GM19035 (cell line): Measurements from ENCODE around the gene PDE1C.

Experiments used
- ATAC-seq: cut with Tn5 transposase; IDR thresholded peaks from one replicate; pipeline ENCODE4 v1.9.1; 2021; ENCODE audit not compliant: unreplicated experiment

Gene PDE1C

DNA sequence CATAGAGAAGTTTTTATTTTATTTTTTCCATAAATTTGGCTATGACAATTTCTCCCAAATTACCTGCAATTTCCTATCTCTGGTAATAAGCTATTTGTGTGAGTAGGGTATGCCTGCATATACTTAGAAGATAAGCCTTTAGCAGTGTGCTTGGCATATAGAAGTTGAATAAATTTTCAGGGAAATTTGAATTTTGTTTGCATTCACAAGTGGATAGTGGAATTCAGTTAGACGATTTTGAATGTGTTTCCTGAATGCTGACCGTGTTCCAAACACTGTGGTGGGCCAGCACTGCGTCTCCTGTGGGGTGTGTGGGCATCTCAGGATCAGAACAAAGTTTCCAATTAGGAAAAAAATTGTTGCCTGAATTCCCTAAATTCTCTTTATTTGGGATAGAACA lies 283.9 kb downstream of the PDE1C start:
- ATAC-seq: no peak

DNA sequence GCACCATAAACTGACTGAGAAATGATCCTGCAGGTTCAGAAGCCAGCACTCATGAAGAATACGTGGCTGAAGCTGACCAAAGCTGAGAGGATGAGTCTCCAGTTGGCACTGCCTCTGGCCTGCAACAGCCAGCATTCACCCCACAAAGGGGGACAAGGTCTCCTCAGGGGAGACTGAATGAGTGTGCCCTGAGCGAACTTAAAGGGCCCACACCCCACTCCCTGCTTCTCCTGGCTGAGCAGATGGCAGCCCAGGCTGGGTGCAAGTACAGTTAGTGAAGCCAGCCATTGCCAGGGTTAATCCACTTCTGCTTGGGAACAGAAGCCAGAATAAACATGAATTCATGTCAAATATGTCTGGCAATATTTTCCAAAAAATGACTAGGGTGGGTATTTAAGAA lies 285.1 kb downstream of the PDE1C start:
- ATAC-seq: no peak

DNA sequence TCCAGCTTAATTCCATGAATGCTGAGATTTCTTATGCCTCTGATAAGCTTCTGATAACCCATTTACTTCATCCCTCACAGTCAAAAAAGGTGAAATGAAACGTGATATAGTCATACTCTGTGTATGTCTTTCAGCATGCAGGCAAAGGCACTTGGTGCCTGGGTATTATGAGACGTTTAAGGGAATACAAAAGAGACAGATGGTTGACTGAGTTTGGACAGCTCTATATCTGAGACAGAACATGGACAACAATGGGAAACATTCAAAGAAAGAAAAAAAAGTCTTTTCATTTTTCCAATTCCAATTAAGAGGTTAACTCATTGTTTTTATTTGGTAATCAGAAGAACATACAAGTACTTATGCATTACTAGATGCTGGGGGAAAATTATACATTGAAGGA lies 287.0 kb downstream of the PDE1C start:
- ATAC-seq: no peak

DNA sequence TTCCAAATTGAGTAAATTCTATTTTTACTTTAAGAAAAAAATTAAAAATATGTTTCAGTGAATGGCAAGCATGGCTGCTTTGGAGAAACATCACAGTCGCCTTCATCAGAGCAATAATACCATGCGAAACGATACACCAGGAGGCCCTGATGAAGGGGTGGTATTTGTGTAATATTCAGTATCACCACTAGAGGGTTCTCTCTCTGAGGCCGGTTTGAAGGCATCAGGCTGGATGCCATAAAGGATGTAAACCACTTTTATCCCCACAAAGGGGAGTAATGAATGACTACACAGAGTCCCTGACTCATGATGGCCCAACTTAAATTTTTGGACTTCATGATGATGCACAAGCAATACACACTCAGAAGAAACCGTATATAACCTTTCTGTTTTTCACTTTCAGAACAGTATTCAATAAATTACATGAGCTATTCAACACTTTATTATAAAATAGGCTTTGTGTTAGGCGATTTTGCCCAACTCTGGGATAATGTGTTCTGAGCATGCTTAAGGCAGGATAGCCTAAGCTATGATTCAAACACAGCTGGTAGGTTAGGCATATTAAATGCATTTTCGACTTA lies 287.7 kb downstream of the PDE1C start:
- peak; percentile 80 for ATAC-seq

DNA sequence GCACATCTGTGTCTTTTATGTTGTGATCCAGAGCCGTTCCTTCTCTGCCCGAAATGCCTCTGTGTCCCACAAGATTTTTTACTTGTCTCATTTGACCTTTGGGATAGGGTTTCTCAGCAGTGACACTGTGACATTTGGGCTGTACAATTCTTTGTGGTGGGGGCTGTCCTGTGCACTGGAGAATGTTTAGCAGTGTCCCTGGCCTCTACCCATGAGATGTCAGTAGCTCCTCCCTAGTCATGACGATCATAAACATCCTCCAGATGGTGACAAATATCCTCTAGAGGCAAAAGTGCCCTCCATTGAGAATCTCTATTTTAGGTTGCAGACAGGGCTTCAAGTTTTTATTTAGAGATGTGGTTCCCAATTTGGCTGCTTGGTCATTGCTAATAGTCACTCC lies 291.9 kb downstream of the PDE1C start:
- no peak for ATAC-seq

DNA sequence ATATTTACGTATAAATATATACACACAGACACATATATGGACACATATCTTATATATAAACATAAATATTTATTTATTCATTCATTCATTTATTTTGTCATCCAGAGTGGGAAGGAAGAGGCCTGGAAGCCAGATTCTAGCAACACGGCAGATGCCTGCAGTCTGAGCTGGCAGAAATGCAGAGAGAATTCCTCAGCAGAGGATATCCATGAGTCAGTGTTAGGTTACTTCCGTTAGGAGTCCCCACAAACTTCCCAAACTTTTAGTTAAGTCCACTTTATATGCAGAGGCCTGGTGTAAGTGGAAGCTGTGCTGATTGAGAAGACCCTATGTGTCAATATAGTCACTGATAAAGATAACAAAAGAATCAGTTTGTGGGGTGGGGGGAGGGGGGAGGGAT lies 293.6 kb downstream of the PDE1C start:
- no peak for ATAC-seq

DNA sequence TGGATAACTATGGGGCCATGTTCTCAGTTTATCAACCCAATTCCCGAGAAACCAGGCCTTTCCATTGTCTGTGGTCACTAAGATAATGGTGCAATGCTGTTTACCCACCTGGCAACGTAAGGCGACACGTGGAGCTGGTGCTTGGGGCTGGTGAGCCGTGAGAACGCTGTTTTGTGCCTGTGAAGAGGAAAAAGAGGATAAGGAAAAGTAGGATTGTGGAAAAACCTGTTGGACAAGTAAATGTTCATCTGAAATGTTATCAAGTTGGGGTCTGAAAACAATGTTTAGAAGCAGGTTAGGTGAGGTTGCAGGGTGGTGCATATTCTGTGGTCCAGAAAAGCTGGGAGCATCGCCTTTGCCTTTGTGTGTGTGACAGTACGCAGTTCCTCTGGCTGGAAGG lies 294.7 kb downstream of the PDE1C start:
- ATAC-seq: no peak

DNA sequence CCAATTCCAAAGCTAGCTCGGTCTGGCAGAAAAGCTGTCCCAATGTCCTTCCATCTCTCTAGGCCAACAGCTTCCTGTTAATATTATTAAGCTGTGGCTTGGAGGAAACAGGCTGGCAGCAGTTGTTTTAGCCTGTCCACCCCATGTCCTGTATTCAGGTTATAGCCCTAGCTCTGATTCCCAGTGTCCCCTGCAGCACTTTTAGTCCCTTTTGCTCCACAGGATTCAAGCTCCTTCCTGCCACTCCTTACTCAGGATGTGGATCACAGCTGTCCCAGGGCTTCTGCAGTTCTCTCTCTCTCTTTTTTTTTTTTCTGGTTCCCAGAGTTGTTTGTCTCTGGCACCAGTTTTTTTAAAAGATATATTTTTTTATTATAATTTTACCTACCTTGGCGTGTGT lies 298.0 kb downstream of the PDE1C start:
- no peak for ATAC-seq

DNA sequence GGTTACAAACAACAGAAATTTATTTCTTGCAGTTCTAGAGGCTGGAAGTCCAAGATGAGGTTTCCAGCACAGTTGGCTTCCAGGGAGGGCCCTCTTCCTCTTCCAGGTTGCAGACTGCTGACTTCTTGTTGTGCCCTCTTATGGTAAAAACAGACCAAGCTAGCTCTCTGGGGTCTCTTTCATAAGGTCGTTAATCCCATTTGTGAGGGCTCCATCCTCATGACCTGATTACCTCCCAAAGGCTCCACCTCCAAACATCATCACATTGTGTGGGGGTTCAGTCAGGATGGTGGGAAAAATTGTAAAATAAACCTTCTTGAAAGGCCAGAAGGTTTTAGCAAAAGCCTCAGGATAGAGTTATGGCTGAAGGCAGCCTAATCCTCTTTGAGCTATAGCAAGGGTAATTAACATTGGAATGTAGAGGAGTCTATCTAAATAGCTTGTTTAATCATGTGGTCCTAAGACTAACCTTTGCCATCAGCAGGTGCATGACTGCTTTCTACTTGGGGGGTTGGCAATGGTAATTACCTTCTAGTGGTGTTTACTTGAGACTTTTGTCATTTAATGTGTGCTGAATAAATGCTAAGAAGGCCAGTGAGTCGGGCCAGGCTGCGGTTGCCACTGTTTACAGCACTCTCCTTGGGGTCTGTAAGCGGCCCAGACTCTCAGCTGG lies 302.4 kb downstream of the PDE1C start:
- no peak for ATAC-seq

DNA sequence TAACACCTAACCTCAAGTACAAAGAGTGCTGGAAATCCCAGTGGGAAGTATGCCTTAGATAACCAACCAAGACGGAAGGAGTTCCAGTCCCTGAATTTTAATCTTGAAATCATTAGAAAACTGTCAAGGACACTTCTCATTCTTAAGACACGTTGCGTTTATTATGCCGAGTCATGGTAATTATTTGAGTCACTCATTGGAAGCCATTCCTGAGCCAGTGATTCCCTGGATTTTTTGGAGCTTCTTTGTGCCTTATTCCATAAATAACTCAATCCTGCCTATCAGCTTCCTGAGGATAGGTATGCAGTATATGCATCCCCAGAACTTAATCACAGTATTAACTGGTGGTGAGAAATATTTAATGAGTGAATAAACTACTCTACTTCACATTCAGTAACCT lies 305.7 kb downstream of the PDE1C start:
- ATAC-seq: no peak

DNA sequence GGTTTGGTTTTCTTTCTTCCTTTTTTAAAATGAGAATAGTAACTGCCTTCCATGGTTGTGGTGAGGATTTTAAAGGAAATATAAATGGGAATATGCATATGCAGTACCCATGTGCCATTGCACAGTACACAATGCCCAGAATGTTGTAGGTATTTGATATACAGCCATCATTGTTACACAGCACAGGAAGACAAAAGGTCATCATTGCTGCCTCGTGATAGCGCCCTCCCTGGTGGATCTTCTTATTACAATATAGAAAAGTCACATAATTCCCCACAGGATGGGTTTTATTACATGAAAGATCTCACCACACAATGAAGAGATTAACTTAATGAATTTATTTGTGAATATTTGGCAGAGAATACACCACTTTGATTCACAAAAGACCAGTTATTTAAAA lies 306.7 kb downstream of the PDE1C start:
- no peak for ATAC-seq

DNA sequence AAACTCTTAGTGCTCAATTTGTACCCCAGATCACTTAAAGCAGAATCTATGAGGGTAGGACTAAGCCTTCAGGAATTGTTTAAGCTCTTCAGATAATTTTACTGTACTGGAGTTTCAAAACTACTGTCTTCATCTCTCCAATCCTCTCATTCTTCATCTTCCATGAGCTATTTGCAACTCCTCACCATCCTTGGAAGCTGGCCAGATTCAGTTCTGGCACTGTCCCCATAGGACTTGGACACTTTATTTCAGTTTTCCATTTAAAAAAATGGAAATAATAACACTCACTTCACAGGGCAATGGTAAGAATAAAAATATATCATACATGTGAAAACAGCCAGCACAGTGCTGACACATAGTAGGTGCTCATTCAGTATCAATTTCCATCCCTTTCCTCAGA lies 308.6 kb downstream of the PDE1C start:
- no peak for ATAC-seq

DNA sequence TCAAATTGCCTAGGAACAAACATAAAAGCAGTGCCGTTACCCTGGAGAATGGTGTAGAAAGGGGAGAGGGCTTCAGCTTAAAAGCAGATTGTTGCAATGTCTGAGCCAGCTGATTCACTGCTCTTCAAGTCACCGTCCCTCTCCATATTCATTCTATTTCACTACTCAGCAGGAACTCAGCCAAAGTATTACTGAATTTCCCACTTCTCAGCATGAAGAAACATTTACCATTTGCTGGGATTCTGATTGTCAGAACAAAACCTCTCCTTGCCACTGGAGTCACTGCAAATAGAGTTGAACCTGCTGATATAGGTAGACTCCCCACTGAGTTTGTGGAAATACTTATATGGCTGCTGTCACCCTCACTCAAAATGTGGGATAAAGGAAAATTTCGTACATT lies 311.5 kb downstream of the PDE1C start:
- no peak for ATAC-seq

DNA sequence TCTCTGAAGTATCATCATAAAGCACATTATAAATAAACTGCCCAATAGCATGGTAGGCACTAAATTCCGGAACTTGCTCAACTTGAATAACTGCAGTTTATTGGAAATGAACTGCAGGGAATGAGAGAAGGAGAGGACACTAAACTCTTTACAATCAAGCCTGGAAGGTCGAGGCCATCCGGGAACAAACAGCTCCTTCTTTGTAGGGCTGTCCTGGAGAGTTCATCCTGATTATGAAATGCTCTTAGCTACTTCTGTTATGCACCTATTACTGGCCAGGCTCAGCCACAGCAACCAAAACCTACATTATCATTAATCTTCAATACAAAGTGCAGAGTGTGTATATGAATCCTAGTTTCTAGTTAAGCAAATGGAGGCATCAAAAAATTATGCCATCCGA lies 318.5 kb downstream of the PDE1C start:
- no peak for ATAC-seq

DNA sequence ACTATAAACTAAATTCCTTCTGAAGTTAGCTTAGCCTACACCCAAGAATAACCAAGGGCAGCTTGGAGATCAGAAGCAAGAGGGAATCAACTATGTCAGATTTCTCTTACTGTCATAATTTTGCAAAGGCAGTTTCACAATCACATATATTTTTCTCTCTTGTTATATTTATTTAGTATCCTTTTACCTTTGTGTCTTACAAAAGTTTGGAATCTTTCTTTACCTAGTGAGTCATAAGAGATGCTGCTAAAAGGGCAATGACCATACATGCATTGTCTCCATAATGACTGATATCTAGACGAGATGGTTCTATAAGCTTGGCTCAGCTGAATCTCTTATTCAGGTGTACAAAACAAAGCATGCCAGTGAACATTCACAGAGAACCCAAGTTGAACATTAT lies 322.1 kb downstream of the PDE1C start:
- ATAC-seq: no peak

DNA sequence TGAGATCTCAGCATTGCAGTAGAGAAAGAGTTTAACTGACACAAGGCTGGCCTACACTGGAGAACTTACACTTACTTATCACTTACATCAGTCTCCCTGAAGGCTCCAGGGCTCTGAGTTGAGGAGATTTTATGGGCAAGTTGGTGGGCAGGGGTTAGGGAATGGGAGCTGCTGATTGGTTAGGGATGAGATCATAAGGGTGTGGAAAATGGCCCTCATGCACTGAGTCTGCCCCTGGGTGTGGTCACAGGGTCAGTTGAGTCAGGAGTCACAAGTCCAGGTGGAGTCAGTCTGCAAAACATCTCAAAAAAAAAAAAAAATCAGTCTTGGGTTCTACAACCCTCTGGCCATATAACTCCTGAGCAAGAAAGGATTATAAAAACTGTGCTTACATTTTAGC lies 322.7 kb downstream of the PDE1C start:
- no peak for ATAC-seq

DNA sequence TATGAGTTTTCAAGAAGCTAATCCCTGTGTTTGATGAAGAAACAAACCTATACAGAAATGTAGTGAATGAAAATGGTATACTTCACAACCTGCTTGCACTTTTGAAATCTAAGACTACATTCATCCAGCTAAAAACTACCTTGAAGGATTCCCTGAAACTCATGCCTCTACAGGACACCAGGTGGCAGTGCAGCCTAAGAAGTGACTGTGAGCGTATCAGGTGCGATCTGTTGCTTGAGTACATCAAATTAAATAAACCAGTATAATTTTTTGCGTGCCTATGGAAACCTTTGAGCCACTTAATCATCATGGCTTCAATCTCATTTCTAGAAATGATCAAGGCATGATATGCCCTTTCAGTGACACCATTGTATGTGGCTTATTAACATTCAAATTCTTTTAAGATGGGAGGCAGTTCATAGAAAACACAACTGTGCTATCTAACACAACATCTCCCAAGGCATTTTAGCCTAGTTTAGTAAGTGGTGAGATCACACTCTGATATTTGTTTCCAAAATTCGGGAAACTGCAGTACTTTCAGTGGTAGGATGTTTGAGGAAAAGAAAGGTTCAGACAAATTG lies 325.8 kb downstream of the PDE1C start:
- peak; percentile 70 for ATAC-seq

DNA sequence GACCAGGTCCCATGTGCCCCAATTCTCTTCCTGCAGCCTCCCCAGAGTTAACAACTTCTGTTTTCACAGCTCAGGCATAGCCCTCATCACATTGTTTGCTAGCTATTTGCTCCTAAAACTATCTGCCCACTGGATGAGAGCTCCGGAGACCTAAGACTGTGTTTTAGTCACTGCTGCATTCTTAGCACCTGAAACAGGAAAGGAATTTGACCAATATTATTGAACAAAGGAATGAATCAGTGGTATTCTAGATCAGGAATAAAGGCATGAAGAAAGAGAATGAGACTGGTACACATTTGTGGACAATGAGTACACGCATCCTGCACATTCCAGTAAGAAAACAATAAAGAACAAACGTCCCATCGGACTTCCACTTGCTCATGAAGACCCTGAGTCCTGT lies 328.4 kb downstream of the PDE1C start:
- ATAC-seq: no peak

DNA sequence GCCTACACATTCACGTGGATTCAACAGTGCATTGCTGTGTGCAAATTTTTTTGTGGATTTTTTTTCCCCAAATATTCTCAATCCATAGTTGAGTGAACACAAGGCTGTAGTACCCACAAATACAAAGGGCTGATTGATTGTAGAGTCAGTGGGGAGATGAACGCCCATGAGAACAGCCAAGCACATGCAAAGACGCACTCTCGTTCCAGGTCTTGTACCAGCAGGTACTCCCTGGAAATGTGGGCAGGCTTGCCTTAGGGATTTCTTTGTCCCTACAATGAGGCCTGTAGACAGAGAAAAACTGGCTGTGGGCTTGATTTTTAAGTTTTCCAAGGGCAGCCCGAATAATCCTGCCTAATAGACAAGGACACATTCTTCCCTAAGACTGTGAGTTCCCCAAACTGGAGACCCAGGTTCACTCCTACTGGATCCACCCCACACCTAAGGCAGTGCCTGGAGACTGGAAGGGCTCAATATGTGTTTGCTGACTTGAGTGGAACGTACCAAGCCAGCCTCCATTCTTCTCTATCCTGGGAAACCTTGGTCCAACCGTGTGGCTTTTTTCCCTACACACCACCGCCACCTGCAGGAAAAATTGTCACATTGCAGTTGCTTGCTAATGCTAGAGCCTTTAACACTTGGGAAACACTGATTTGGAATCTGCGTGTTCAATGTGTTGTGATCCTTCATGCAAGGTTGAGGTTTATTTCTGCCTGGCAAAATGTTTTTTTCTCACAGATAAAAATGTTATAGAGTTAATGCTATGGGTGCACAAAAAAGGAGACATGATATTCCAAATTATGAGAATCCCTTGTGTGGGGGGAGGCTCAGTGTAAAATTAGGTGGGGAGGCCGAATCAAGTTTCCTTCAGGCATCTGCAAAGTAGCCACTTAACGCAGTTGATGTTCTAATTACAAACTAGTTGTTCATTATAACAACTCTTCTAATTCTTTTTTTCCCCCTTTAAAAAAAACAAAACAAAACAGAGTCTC lies 333.9 kb downstream of the PDE1C start:
- no peak for ATAC-seq

DNA sequence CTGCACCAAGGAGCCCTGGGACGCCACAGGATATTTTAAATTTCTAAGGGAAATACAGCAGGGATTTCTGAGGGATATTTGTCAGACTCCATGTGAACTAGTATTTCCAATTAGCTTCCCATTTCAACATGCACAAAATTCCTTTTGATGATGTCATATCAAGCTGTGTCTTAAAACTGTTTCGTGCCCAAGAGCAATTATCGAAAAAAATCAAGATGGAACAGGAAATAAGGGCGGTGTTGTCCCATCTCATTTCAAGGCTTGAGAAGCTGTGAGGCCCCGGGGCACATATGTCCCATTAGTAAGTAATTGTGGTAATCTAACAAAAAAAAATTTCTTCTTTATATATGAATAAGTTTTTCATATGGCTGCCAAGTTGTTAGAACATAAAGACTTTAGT lies 335.8 kb downstream of the PDE1C start:
- ATAC-seq: no peak

DNA sequence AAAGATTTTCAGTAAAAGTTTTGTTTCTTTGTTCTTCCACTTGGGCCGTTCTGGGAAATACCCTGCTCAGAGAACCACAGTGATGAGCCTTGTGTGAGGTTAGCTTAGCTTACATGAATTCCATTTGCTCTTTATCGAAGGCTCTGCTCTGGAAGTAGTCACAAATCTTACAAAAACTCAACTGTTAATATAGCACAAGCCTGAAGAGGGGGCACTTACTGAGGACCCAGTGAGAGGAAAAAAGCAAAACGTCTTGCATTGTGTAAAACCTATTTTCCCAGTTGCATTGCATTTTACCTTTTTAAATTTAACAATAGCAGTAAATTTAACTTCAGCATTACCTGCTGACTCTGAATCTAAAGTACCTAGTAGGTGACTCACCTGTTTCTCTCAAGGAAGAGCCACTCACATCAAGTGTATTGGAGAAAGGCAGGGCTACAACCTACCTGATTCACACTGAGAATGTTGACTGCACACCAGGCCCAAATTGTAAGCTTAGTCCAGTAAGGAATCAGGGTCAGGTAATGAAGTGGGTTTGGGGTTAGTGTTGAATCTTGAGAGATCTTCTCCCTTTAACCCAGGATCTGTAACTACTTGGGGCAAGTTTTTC lies 340.9 kb downstream of the PDE1C start:
- no peak for ATAC-seq
